Cardiac fibroblast (primary cell): ENCODE results near the gene REXO5.

Source experiments
- DNase-seq, 2 donors: peaks; one replicate each; pipeline versions ENCODE4 v3.0.0 to v3.0.0-alpha.2; 2010; ENCODE audit warnings: low read depth in 2 of 2
- H3K4me3 ChIP-seq, 2 donors: replicated peaks in 1 of 2; 1 replicate in 1 of 2; 2 replicates in 1 of 2; pipeline ENCODE4 v1.5.1; 2011; ENCODE audit warnings: low read depth in 2 of 2, low read length in 2 of 2, mild to moderate bottlenecking in 2 of 2, moderate library complexity in 1 of 2
- CTCF ChIP-seq: IDR thresholded peaks from one replicate; pipeline ENCODE4 v1.5.1; 2011; ENCODE audit warnings: low read depth, mild to moderate bottlenecking, low read length, inconsistent platforms

The REXO5 gene

GRCh38 chr16:20886320-20886719, 80.0 kb downstream of the REXO5 start:
- DNase-seq = no peak
- no peak for TF ChIP-seq CTCF
- no peak overlapping the region for H3K4me3 ChIP-seq

- TF ChIP-seq CTCF = no peak
- no peak overlapping the region for H3K4me3 ChIP-seq
- no peak for DNase-seq
Observed at GRCh38 chr16:20887207-20887606, 80.9 kb downstream of the REXO5 start.

GRCh38 chr16:20889625-20890275, 83.4 kb downstream of the REXO5 start:
- H3K4me3 ChIP-seq = no peak overlapping the region
- TF ChIP-seq CTCF = no peak
- no peak for DNase-seq

- H3K4me3 ChIP-seq = no peak overlapping the region
- no peak for DNase-seq
- no peak for TF ChIP-seq CTCF
Observed at GRCh38 chr16:20894388-20894787, 88.1 kb downstream of the REXO5 start.

- peak; percentile 60 to 77 for DNase-seq
- H3K4me3 ChIP-seq = peak overlapping the region in 1 of 2 donors; percentile 98
Observed at GRCh38 chr16:20897253-20897897, 91.0 kb downstream of the REXO5 start.

GRCh38 chr16:20897922-20898321, 91.6 kb downstream of the REXO5 start:
- peak overlapping the region; percentile 93 to 98 for H3K4me3 ChIP-seq
- no peak for DNase-seq
- TF ChIP-seq CTCF = no peak

More at GRCh38 chr16:20897253-20897897, 91.0 kb downstream of the REXO5 start:
- no peak for TF ChIP-seq CTCF

- no peak for TF ChIP-seq CTCF
- peak; percentile 67 to 84 for DNase-seq
- H3K4me3 ChIP-seq = peak overlapping the region; percentile 93 to 98
Observed at GRCh38 chr16:20899071-20899470, 92.7 kb downstream of the REXO5 start.
